Inflammatory macrophage treated with lipopolysaccharide for 1 hour (primary cell): ENCODE data around the gene BANK1.

ENCODE experiments used
- DNase-seq, 2 donors: peaks; one replicate each; pipeline ENCODE4 v3.0.0-alpha.2; 2020 to 2022

The BANK1 gene

DNA sequence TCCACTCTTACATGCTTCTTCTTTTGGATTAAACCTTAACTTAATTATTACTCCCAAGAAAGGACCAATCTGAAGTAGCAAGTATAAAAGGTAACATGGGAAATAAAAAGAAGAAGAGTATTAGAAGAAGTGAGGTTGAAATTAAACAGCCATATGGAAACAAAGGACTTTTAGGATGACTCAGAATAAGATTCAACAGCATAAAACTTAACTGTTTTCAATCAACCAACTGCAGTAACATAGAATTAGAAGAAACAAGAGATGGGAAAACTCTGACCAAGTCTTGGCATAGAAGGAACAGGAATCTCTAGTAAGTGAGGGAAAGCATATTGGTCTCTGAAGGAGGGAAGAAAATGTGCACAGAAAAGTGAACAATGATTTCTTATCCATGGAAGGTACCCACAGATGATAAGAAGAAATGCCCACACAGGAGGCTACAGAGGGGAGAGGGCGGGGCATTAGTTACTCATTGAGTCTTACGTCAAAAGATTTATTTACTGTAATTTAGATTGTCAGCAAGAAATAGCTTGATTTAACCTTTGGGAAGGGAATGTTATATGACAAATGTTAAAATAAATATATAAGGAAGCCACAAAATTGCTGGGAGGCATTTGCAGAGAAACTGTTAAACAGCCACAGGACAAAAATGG, 177.3 kb downstream of the BANK1 start:
- no peak for DNase-seq

DNA sequence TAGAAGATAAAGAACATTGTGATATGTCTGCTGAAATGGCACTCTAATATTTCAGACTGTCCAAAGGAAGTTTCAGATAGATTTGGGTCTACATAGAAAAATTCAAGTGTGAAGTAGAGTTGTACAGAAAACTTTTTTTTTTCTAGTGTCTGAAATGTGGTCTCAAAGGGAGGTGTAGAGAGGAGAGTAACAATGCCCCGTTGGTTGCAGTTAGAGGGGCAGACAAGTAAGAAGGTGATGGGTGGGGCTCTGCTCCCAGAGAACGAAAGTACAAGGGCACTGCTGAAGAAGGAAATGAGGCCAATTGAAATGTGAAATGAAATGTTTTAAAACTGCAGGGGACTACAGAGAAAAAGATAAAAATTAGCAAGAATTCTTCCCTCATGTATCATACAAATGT, 177.8 kb downstream of the BANK1 start:
- no peak for DNase-seq

DNA sequence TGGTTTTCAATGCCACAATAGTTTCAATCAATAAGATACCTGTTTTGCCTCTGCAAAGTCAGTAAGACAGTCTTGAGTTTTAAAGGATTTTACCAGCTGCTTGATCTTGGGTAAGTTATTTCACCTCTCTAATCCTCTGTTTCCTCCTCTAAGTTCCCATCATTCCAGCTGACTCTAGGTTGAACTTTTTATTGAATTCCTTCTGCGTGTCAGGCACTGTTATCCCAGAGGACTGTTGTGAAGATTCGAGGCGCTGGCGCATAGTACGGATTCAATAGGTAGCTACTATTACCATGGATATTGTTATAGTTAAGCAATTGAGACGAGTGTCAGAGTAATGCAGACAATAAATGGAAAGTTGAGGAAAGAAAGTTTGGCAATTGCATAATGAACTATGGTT, 179.4 kb downstream of the BANK1 start:
- DNase-seq, result no peak

- no peak for DNase-seq
Measured at GRCh38 chr4:101970547-101971155, 180.1 kb downstream of the BANK1 start.

- DNase-seq, result peak in 1 of 2 donors; percentile 3
Measured at GRCh38 chr4:101972791-101973190, 182.3 kb downstream of the BANK1 start.

DNA sequence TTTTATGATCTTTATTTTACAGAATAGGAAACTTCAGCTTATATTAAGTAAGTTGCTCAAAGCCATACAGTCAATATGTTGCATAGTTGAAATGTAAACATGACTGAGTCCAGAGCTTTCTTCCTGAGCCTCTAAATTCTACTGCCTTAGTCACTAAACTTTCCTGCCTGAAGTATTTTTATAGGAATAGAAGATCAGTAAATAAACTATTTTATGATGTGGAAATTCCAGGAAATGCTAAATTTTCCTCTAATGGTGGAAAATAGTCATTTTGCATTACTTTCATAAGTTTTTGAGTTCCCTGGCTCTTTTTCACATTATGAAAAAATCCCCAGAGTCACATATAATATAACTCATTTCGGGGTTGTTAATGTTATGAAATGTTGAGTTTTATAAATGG, 182.8 kb downstream of the BANK1 start:
- no peak for DNase-seq

DNA sequence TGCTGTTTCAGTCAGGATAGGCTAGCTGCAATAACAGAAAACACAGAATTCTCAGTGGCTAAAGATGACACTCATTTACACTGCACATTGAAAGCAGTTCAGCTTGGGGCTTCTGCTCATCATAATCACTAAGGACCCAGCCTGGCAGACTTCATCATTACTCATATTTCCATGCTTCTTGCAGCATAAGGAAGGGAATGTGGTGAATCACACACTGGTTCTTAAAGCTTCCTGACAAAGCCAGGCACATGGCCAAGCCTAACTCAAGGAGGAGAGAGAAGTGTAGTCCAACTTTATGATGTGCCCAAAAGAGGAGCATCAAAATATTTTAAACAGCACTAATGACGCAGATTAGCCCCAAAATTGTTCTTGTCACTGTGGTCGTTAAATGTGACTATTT, 186.5 kb downstream of the BANK1 start:
- no peak for DNase-seq

GRCh38 chr4:101981756-101982155, 191.2 kb downstream of the BANK1 start:
- peak in 1 of 2 donors; percentile 3 for DNase-seq

DNA sequence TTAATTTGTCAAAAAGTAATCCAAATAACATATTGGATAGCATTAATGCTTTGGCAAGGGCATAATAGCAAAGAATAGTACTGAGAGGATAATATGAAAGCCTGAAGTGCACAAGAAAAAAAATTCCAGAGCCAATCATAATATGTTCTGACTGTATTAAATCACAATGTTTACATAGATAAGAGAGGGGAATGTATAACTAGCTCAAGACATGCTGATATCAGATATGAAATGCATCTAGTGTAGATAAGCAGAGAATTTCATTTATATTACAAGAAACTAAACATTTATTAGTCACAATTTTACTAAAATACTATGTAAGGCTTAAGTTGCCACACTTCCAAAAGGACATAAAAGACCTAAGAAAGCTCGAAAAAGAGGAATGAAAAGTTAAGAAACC, 193.3 kb downstream of the BANK1 start:
- DNase-seq, result no peak

- DNase-seq, result no peak
Measured at GRCh38 chr4:101987623-101988243, 197.2 kb downstream of the BANK1 start.

DNA sequence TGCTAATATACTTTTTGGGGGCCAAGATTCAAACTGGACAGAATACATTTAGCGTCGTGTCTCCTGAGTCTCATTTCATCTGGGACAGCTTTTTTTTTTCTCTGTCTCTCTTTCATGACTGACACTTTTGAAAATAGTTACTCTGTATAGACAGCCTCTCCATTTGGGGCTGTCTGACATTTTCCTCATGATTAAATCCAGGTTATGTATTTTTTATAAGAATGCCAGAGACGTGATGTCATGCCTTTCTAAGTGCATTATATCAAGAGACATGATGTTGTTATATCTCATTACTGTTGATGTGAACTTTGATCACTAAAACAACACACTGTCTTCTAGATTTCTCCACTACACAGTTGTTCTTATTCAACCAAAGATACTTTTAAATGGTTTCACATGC, 199.0 kb downstream of the BANK1 start:
- no peak for DNase-seq

GRCh38 chr4:101992446-101992845, 201.9 kb downstream of the BANK1 start:
- DNase-seq, result no peak

DNA sequence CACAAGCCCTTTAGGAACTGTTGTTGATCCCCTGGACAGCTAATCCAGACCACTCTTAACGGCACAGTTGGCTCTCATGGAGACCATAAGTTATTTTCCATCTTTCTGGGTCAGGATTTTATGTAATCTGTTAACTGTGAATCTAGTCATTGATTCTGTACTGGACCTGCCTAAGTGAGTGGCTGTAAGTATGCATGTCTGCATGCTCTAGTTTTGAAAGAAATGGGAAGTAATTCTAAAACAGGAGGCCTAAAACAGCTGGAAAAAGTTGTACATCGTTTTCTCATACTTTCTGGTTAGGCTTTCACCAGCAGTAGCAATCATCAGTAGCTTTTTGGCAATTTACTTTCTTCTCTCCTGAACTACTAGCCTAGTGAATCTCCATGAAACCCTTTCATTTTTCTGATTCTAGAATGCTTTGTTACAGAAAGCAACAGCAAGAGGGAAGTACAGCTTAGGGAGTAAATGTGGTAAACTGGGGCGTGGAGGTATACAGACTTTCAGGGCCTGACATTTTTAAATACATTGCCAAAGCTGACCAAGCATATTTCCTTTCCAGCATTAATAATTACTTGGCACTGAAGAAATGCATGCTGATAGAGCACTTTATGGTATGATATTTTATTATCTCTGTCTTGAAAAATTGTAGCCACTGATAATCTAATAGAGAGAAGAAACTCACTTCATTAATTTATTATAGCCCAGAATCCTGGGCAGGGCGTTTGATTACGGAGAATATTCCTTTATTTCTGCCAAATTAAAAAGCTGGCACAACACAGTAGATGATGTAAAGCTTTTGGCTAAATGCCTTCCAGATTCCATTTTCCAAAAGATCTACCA, 202.7 kb downstream of the BANK1 start:
- no peak for DNase-seq

DNA sequence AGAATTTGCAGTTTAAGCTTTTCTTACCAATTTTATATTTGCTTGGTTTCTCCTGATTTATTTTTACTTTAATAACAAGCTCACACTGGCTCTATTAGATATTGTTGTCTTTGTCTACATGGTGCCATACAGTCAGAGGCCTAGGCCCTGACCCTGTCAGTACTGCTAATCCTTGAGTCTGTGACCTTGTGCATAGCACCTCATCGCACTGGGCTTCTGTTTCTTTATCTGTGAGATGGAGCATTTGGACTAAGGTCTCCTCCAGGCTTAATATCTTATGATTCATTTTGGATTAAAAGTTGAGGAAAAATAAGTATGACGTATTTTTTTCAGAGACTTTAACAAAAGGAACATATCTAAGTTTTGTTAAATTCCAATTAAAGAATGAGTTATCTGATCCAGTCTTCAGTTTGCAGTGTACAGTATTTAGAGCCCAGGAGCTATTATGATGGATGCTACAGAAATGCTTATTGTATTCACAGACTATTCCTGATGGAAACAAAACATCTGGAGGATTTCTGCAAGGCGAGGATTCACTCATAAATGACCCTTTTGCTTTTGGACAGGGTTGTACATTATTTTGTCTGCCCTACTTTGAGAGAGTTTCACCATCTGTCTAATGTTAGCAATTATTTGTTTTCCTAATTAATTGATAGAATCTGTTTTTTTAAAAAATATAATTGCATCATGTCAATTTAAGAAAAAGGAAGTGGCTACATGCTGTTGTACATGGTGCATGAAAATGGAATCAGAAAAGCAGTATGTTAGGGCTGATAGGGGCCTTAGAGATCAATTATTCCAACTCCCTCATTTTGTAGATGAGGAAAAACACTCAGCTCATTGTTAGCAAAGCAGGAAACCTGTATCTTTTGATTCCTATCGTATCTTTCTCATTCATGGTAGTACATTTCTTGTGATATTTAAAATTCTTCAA, 203.6 kb downstream of the BANK1 start:
- no peak for DNase-seq

- DNase-seq, result peak; percentile 7 to 38
Measured at GRCh38 chr4:102007959-102008425, 217.5 kb downstream of the BANK1 start.

DNA sequence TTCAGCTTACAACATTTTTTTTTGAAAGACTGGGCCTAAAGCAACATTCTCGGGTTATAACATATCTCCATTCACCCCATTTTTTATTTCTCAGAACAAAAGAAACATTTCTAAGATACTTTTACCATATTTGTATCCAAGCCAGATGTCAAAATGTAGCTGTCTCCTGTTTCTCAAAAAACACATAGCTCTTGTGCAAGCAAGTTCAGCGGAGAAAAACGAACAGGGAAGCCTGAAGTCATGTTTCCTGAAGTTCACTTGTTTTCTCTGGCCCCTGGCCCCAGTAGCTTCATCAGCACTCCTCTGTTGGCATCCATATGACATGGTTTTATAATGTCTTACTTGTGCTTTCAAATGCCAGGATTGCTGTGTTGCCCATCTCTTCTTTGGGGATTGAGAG, 218.2 kb downstream of the BANK1 start:
- no peak for DNase-seq

GRCh38 chr4:102022343-102022742, 231.8 kb downstream of the BANK1 start:
- DNase-seq, result no peak

- no peak for DNase-seq
Measured at GRCh38 chr4:102027961-102028360, 237.4 kb downstream of the BANK1 start.

DNA sequence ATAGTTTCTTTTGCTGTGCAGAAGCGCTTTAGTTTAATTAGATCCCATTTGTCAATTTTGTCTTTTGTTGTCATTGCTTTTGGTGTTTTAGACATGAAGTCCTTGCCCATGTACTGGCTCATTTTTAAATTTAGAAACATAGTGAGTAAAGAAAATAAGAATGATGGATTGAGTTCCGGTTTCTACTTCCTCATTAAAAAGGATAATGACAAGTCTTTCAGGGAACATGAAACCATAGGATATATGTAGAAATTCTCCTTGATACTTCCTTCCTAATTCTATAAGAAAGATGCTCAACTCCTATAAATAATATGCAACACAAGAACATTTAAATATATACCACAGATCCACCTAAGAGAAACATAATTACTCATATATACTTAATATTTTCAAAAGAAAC, 240.9 kb downstream of the BANK1 start:
- peak; percentile 15 to 16 for DNase-seq

GRCh38 chr4:102036016-102036415, 245.5 kb downstream of the BANK1 start:
- no peak for DNase-seq

DNA sequence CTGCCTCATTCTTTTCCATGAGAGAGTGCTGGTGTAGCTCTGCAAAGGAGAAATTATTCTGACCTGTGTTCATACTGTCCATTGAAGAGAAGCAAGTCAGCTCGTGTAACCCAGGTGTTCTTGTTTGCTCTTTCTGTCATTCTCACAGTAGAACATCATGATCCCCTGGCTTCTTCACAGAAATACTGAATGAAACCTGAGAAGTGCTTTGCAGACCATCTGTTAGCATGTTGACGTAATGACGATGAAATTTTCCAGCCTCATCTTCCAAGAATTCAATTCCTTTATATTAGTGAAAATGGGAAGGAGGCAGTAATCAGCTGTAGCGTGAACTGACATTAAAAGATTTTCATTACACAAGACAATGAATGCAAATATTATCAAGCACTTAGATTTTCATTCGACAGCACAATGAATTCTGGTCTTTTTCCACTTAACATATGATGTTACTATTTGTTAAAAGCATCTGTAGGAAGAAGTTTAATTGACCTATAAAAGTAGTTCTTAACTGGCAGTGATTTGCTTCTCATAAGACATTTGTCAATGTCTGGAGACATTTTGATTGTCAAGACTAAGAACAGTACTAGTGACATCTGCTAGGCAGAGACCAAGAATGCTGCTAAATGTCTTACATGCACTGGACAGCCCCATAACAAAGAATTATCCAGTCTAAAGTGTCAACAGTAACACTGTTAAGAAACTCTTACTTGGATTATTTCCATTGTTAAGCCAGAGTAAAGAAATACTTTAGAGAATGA, 246.3 kb downstream of the BANK1 start:
- no peak for DNase-seq

GRCh38 chr4:102037566-102037965, 247.0 kb downstream of the BANK1 start:
- peak; percentile 11 to 33 for DNase-seq
